Neural progenitor cell (in vitro differentiated cells): ENCODE measurements around the gene EGFR. TPM values are rescaled to one million over a fixed set of nuclear protein-coding genes. Genes with fewer than 3 reads are reported as not detected.

Experiments
- DNase-seq: peaks from one replicate; pipeline ENCODE4 v3.0.0-alpha.2; 2016; ENCODE audit warnings: low spot score
- H2AFZ ChIP-seq: fragments of 200-600 bp; sonication (generic); replicated peaks from 2 replicates; pipeline ENCODE4 v1.6.1; 2016; ENCODE audit warnings: antibody characterized with exemption
- H3F3A ChIP-seq: fragments of 200-600 bp; sonication (generic); 2 replicates; pipeline ENCODE4 v1.6.1; 2016; ENCODE audit warnings: antibody characterized with exemption, low read depth
- H3K27ac ChIP-seq: fragments of 200-600 bp; sonication (generic); 2 replicates; pipeline ENCODE4 v1.5.1; 2016; ENCODE audit warnings: mild to moderate bottlenecking
- H3K27me3 ChIP-seq: fragments of 200-600 bp; sonication (generic); 2 replicates; pipeline ENCODE4 v1.6.1; 2016; ENCODE audit warnings: mild to moderate bottlenecking, moderate library complexity
- H3K36me3 ChIP-seq: fragments of 200-600 bp; sonication (generic); 2 replicates; pipeline ENCODE4 v1.5.1; 2016
- H3K4me1 ChIP-seq: fragments of 200-600 bp; sonication (generic); 2 replicates; pipeline ENCODE4 v1.6.1; 2016; ENCODE audit warnings: mixed run types
- H3K4me2 ChIP-seq: fragments of 200-600 bp; sonication (generic); 2 replicates; pipeline ENCODE4 v1.6.1; 2016
- H3K4me3 ChIP-seq: fragments of 200-600 bp; sonication (generic); 2 replicates; pipeline ENCODE4 v1.5.1; 2016
- H3K79me2 ChIP-seq: fragments of 200-600 bp; sonication (generic); 2 replicates; pipeline ENCODE4 v1.6.1; 2016; ENCODE audit warnings: low read depth
- H3K9ac ChIP-seq: fragments of 200-600 bp; sonication (generic); 2 replicates; pipeline ENCODE4 v1.6.1; 2016
- H3K9me3 ChIP-seq: fragments of 200-600 bp; sonication (generic); 2 replicates; pipeline ENCODE4 v1.5.1; 2016; ENCODE audit warnings: low read depth
- H4K20me1 ChIP-seq: fragments of 200-600 bp; sonication (generic); 2 replicates; pipeline ENCODE4 v1.6.1; 2016; ENCODE audit warnings: low read depth
- H3K27ac Mint-ChIP-seq: 3 replicates; pipeline ENCODE4 v1.8.0; 2021; ENCODE audit warnings: mixed read lengths
- H3K27me3 Mint-ChIP-seq: 2 replicates; pipeline ENCODE4 v1.8.0; 2022; ENCODE audit warnings: low read depth, mild to moderate bottlenecking, inconsistent platforms, moderate library complexity, mixed read lengths; ENCODE audit not compliant: insufficient read depth
- H3K36me3 Mint-ChIP-seq: 3 replicates; pipeline ENCODE4 v1.8.0; 2021; ENCODE audit warnings: mixed read lengths
- H3K4me1 Mint-ChIP-seq: 3 replicates; pipeline ENCODE4 v1.8.0; 2021; ENCODE audit warnings: mixed read lengths
- H3K4me3 Mint-ChIP-seq: 3 replicates; pipeline ENCODE4 v1.8.0; 2021; ENCODE audit warnings: mild to moderate bottlenecking, moderate library complexity, mixed read lengths
- H3K9me3 Mint-ChIP-seq: 3 replicates; pipeline ENCODE4 v1.8.0; 2020; ENCODE audit warnings: mixed read lengths
- EZH2 ChIP-seq: fragments of 200-600 bp; sonication (generic); IDR thresholded peaks from 2 replicates; pipeline ENCODE4 v1.6.1; 2017; ENCODE audit warnings: antibody characterized with exemption, mild to moderate bottlenecking, moderate library complexity
- EZH2phosphoT487 ChIP-seq: fragments of 200-600 bp; sonication (generic); IDR thresholded peaks from 2 replicates; pipeline ENCODE4 v1.6.1; 2017; ENCODE audit warnings: antibody characterized with exemption
- total RNA-seq: library from RNA; depleted of rRNA; stranded (reverse); fragments of >200 nt; gene quantifications from 2 replicates; pipeline ENCODE4 v1.2.3, GENCODE V29; 2015; ENCODE audit warnings: low replicate concordance
- TF ChIP-seq, protein P1 (sequence below): fragments of 200-600 bp; sonication (generic); IDR thresholded peaks from 2 replicates; pipeline ENCODE4 v1.5.1; 2017; ENCODE audit warnings: antibody characterized with exemption, mild to moderate bottlenecking

The EGFR gene
- total RNA-seq, 1 donor from 2014 or later, result 4.6 TPM

DNA sequence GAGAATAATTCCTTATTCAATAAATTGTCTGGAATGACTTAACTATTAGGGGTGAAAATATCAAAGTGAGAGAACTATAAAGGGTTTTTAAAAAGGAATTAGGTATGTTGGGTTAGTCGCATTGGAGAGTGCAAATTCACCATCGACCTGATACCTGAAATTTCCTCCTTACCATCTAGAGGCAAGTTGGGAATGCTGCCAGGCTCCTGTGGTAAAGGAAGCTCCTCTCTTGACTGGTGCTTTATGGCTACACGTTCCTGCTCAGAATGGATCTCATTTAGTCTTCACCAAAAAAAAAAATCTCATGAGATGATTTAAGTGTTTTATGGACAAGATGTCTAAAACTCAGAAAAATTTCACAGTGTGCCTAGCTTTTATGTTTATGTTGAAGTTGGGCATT is 129.8 kb downstream of the EGFR start:
- Histone ChIP-seq H2AFZ (no peak overlapping the region), H3K9ac (no peak overlapping the region), H3F3A (peaks cover 4% of the 10 kb centered on the region), H3K4me1 (no peaks in the 10 kb centered on the region), H3K27ac (no peak overlapping the region), H3K4me2 (no peak overlapping the region), H3K4me3 (no peak overlapping the region), H3K9me3 (no peaks in the 10 kb centered on the region), H3K36me3 (no peaks in the 10 kb centered on the region), H3K79me2 (no peaks in the 10 kb centered on the region), H3K27me3 (no peaks in the 10 kb centered on the region), H4K20me1 (no peaks in the 10 kb centered on the region)
- no peak overlapping the region for H3K27ac Mint-ChIP-seq
- no peak overlapping the region for H3K4me3 Mint-ChIP-seq
- H3K27me3 Mint-ChIP-seq, result no peaks in the 10 kb centered on the region
- peaks cover 9% of the 10 kb centered on the region for H3K36me3 Mint-ChIP-seq
- H3K9me3 Mint-ChIP-seq, result no peaks in the 10 kb centered on the region
- DNase-seq, result no peak
- H3K4me1 Mint-ChIP-seq, result peaks cover 12% of the 10 kb centered on the region
- TF ChIP-seq, protein P1, sequence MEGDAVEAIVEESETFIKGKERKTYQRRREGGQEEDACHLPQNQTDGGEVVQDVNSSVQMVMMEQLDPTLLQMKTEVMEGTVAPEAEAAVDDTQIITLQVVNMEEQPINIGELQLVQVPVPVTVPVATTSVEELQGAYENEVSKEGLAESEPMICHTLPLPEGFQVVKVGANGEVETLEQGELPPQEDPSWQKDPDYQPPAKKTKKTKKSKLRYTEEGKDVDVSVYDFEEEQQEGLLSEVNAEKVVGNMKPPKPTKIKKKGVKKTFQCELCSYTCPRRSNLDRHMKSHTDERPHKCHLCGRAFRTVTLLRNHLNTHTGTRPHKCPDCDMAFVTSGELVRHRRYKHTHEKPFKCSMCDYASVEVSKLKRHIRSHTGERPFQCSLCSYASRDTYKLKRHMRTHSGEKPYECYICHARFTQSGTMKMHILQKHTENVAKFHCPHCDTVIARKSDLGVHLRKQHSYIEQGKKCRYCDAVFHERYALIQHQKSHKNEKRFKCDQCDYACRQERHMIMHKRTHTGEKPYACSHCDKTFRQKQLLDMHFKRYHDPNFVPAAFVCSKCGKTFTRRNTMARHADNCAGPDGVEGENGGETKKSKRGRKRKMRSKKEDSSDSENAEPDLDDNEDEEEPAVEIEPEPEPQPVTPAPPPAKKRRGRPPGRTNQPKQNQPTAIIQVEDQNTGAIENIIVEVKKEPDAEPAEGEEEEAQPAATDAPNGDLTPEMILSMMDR, result no peak
- no peak for TF ChIP-seq EZH2
- TF ChIP-seq EZH2phosphoT487, result no peak

DNA sequence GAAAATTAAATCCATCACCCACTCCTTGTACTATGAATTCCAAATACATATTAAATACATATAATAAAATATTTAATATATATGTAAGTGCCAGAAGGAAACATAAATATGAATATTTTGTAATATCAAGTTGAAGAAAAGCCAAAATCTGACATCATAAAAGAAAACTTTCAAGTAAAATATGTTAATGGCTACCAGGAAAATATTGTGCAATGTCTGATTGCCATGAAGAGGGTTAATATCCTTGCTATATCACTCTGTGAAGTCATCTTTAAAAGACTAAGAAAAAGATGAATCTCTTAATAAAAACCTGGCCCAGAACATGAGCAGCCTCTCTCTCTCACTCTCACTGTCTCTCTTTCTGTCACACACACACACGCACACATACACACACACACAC is 130.2 kb downstream of the EGFR start:
- no peaks in the 10 kb centered on the region for H3K27me3 ChIP-seq
- H3K4me2 ChIP-seq, result no peak overlapping the region
- no peak overlapping the region for H2AFZ ChIP-seq
- Mint-ChIP-seq H3K36me3 (peaks cover 8% of the 10 kb centered on the region), H3K27me3 (no peaks in the 10 kb centered on the region), H3K27ac (no peak overlapping the region), H3K4me1 (peaks cover 10% of the 10 kb centered on the region), H3K9me3 (no peaks in the 10 kb centered on the region), H3K4me3 (no peak overlapping the region)
- TF ChIP-seq EZH2phosphoT487, result no peak
- TF ChIP-seq EZH2, result no peak
- TF ChIP-seq, protein P1, result no peak
- no peak overlapping the region for H3K4me3 ChIP-seq
- no peak for DNase-seq
- H3K9me3 ChIP-seq, result no peaks in the 10 kb centered on the region
- H3K9ac ChIP-seq, result no peak overlapping the region
- no peak overlapping the region for H3K27ac ChIP-seq
- H3F3A ChIP-seq, result peaks cover 4% of the 10 kb centered on the region
- no peaks in the 10 kb centered on the region for H4K20me1 ChIP-seq
- no peaks in the 10 kb centered on the region for H3K79me2 ChIP-seq
- H3K4me1 ChIP-seq, result no peaks in the 10 kb centered on the region
- no peaks in the 10 kb centered on the region for H3K36me3 ChIP-seq

DNA sequence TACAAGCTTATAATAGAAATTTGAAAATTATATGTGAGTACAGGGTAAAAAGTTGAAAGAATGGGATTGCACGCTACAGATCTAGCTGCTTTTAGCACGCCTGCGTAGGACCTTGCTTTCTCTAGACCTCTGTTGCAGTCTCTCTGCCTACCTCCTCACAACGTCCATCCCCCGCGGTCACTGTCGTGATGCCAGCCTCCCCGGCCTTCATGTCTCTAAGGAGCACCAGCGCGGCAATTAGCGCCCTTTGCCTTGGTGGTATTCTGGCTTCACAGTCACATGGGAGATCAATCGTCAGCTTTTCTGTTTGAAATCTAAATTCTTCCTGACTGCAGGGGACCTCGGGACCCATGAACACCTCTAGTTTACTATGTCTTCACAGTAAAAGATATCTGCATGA is 131.3 kb downstream of the EGFR start:
- H3K27ac Mint-ChIP-seq, result no peak overlapping the region
- Histone ChIP-seq H4K20me1 (no peaks in the 10 kb centered on the region), H3K4me2 (no peak overlapping the region), H3K9ac (no peak overlapping the region), H3K79me2 (no peaks in the 10 kb centered on the region), H2AFZ (no peak overlapping the region), H3K4me3 (no peak overlapping the region), H3K27ac (no peak overlapping the region), H3F3A (no peaks in the 10 kb centered on the region), H3K36me3 (no peaks in the 10 kb centered on the region), H3K27me3 (no peaks in the 10 kb centered on the region), H3K9me3 (no peaks in the 10 kb centered on the region), H3K4me1 (no peaks in the 10 kb centered on the region)
- no peaks in the 10 kb centered on the region for H3K9me3 Mint-ChIP-seq
- peaks cover 8% of the 10 kb centered on the region for H3K36me3 Mint-ChIP-seq
- no peak for TF ChIP-seq EZH2
- TF ChIP-seq, protein P1, result no peak
- no peak for TF ChIP-seq EZH2phosphoT487
- DNase-seq, result no peak
- peaks cover 4% of the 10 kb centered on the region for H3K4me1 Mint-ChIP-seq
- H3K27me3 Mint-ChIP-seq, result no peaks in the 10 kb centered on the region
- no peak overlapping the region for H3K4me3 Mint-ChIP-seq
